Upper lobe of left lung (tissue), 6 donors: ENCODE results near the gene PDC. TPM values are rescaled to one million over a fixed set of nuclear protein-coding genes. Genes with fewer than 3 reads are reported as not detected.

Source experiments
- ATAC-seq, 2 donors: fragments of 200-7000 bp; cut with Tn5 transposase; one replicate each; pipeline ENCODE4 v1.9.1; 2022; ENCODE audit warnings: mild to moderate bottlenecking in 2 of 2, moderate library complexity in 2 of 2; ENCODE audit not compliant: low FRiP score in 2 of 2
- DNase-seq, 2 donors: peaks; one replicate each; pipeline ENCODE4 v3.0.0-alpha.2; 2019 to 2020
- H3K27ac ChIP-seq, 4 donors: fragments of 200-600 bp; sonication (generic); one replicate each; pipeline ENCODE4 v1.5.1; 2016 to 2019
- H3K27me3 ChIP-seq, 4 donors: fragments of 200-600 bp; sonication (generic); one replicate each; pipeline ENCODE4 v1.5.1; 2017 to 2019
- H3K36me3 ChIP-seq, 4 donors: fragments of 200-600 bp; sonication (generic); one replicate each; pipeline ENCODE4 v1.5.1; 2016 to 2019
- H3K4me1 ChIP-seq, 4 donors: fragments of 200-600 bp; sonication (generic); one replicate each; pipeline ENCODE4 v1.5.1; 2018 to 2019
- H3K4me3 ChIP-seq, 4 donors: fragments of 200-600 bp; sonication (generic); one replicate each; pipeline ENCODE4 v1.5.1; 2017 to 2019; ENCODE audit warnings: mild to moderate bottlenecking in 2 of 4, moderate library complexity in 1 of 4
- H3K9me3 ChIP-seq, 4 donors: fragments of 200-600 bp; sonication (generic); one replicate each; pipeline ENCODE4 v1.5.1; 2018 to 2019
- EP300 ChIP-seq, 4 donors: sonication (generic); formaldehyde crosslinking; IDR thresholded peaks; one replicate each; pipeline ENCODE4 v1.5.1; 2017; ENCODE audit warnings: antibody characterized with exemption in 4 of 4, control low read depth in 2 of 4
- POLR2A ChIP-seq, 4 donors: fragments of 450-650 bp; IDR thresholded peaks; one replicate each; pipeline ENCODE4 v1.5.1; 2016 to 2017; ENCODE audit warnings: antibody characterized with exemption in 4 of 4, mild to moderate bottlenecking in 2 of 4
- POLR2AphosphoS5 ChIP-seq, 2 donors: sonication (generic); formaldehyde crosslinking; IDR thresholded peaks; one replicate each; pipeline ENCODE4 v1.5.1; 2017; ENCODE audit warnings: antibody characterized with exemption in 2 of 2
- WGBS, 2 donors: methylation state at CpG; one replicate each; pipeline ENCODE4 v1.1.5; 2017 to 2018; 5-methylcytosine and 5-hydroxymethylcytosine counted together
- total RNA-seq, 6 donors: library from RNA; depleted of rRNA in 4 of 6; stranded (reverse); fragments of >200 nt in 4 of 6; gene quantifications; one replicate each; pipeline versions ENCODE4 v1.1.0 to v1.2.1, GENCODE V29; 2016 to 2021
- TF ChIP-seq, protein P1 (sequence below), 6 experiments: fragments of 450-650 bp in 4 of 6; fragments of 200-600 bp in 2 of 6; sonication (generic) in 2 of 6; IDR thresholded peaks; one replicate each; pipeline ENCODE4 v1.5.1; 2016 to 2019; ENCODE audit warnings: antibody characterized with exemption in 6 of 6
- donor health status: DM: no; HTN: no; CAD: no; lungs with moderate emphysema.
- donor health status: DM: no; HTN: yes; CAD: no; lungs with severe emphysema.

The PDC gene
- total RNA-seq, 6 donors from 2014 or later, result not detected

DNA sequence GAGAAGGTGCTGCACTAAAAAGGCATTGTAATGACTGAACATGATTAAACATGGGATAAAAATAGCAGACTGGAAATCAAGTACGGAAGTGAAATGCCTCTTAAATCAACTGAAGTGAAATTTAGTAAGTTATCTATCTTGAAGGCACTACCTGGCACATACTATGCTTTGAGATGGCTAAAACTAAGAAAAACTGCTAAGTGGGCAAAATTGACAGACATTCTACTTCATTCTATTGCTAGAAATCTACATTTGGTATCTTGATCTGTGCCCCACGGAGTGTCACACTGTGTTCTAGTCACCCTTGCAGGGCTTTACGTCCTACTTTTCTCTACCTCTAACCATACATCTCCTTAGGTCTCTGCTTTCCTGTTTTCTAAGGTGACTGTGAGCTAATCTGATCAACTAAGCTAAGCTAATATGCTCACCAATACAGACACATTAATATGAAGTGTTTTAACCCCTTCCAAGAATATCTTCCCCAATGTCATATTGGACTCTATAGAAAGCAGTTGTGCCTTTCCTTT, 4.1 kb downstream of the PDC start:
- H3K27me3 ChIP-seq, result no peaks in the 10 kb centered on the region
- DNase-seq (no peak), ATAC-seq (no peak)
- TF ChIP-seq EP300 (IDR thresholded peaks at IDR 0.05), result no peak
- TF ChIP-seq, protein P1, sequence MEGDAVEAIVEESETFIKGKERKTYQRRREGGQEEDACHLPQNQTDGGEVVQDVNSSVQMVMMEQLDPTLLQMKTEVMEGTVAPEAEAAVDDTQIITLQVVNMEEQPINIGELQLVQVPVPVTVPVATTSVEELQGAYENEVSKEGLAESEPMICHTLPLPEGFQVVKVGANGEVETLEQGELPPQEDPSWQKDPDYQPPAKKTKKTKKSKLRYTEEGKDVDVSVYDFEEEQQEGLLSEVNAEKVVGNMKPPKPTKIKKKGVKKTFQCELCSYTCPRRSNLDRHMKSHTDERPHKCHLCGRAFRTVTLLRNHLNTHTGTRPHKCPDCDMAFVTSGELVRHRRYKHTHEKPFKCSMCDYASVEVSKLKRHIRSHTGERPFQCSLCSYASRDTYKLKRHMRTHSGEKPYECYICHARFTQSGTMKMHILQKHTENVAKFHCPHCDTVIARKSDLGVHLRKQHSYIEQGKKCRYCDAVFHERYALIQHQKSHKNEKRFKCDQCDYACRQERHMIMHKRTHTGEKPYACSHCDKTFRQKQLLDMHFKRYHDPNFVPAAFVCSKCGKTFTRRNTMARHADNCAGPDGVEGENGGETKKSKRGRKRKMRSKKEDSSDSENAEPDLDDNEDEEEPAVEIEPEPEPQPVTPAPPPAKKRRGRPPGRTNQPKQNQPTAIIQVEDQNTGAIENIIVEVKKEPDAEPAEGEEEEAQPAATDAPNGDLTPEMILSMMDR (IDR thresholded peaks at IDR 0.05), result no peak
- TF ChIP-seq POLR2AphosphoS5 (IDR thresholded peaks at IDR 0.05), result no peak
- no peak for TF ChIP-seq POLR2A (IDR thresholded peaks at IDR 0.05)
- H3K4me1 ChIP-seq, result no peaks in the 10 kb centered on the region
- 58 to 60% methylated on average over 3 of the region's 3 CpGs for WGBS, 2 donors
- no peak overlapping the region for H3K27ac ChIP-seq
- no peak overlapping the region for H3K4me3 ChIP-seq
- no peaks in the 10 kb centered on the region for H3K36me3 ChIP-seq
- H3K9me3 ChIP-seq, result no peaks in the 10 kb centered on the region

DNA sequence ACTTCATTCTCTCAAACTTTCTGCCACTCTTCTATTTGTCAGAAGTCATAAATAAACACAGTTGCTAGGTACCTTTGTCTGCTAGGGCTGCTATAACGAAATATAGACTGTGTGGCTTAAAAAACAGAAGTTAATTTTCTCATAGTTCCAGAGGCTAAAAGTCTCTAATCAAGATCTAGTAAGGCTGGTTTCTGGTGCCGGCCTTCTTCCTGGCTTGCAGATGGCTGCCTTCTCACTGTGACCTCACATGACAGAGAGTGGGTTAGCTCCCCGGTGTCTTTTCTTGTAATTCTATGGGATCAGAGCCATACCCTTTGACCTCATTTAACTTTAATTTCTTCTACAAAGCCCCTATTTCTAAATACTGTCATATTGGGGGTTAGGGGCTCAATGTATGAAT, 5.9 kb downstream of the PDC start:
- H3K27ac ChIP-seq, result no peak overlapping the region
- no peak for DNase-seq

DNA sequence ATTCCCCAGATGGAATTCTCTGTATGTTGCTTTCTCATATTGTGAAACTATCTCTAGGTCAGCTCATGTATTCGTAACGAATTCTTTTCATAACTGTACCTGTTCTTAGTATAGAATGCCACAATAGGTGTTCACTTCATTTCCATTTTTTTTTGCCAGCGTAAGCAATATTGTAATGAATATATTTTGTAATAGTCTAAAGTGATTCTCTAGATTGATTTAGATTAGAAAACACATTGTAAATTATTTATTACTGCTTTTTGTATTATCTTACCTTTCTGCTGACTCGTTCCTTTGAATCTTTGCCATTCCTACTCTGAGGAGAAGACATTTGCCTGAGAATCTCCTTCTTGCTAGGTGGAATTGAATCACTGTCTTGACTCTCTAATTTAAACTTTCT, 14.8 kb downstream of the PDC start:
- TF ChIP-seq, protein P1 (IDR thresholded peaks at IDR 0.05), result no peak
- no peak for TF ChIP-seq POLR2A (IDR thresholded peaks at IDR 0.05)
- TF ChIP-seq POLR2AphosphoS5 (IDR thresholded peaks at IDR 0.05), result no peak
- TF ChIP-seq EP300 (IDR thresholded peaks at IDR 0.05), result no peak
- WGBS, 2 donors, result 93 to 94% methylated on average over 4 of the region's 4 CpGs
- ATAC-seq (no peak), DNase-seq (no peak)
- Histone ChIP-seq H3K27me3 (no peaks in the 10 kb centered on the region), H3K36me3 (no peaks in the 10 kb centered on the region), H3K4me3 (no peak overlapping the region), H3K9me3 (no peaks in the 10 kb centered on the region), H3K4me1 (peaks cover 0 to 5% (median 0%) of the 10 kb centered on the region in 4 donors), H3K27ac (no peak overlapping the region)

More for the DNA sequence above, 5.9 kb downstream of the PDC start:
- Histone ChIP-seq H3K4me1 (no peaks in the 10 kb centered on the region), H3K27me3 (no peaks in the 10 kb centered on the region), H3K9me3 (no peaks in the 10 kb centered on the region), H3K4me3 (no peak overlapping the region), H3K36me3 (no peaks in the 10 kb centered on the region)
- 43 to 59% methylated on average over 3 of the region's 3 CpGs for WGBS, 2 donors
- no peak for ATAC-seq
- no peak for TF ChIP-seq POLR2AphosphoS5 (IDR thresholded peaks at IDR 0.05)
- TF ChIP-seq, protein P1 (IDR thresholded peaks at IDR 0.05), result no peak
- TF ChIP-seq EP300 (IDR thresholded peaks at IDR 0.05), result no peak
- TF ChIP-seq POLR2A (IDR thresholded peaks at IDR 0.05), result no peak

GRCh38 chr1:186443638-186444037, 17.3 kb downstream of the PDC start:
- H3K4me3 ChIP-seq, result no peak overlapping the region
- H3K9me3 ChIP-seq, result no peaks in the 10 kb centered on the region
- TF ChIP-seq POLR2AphosphoS5 (IDR thresholded peaks at IDR 0.05), result no peak
- no peak for TF ChIP-seq POLR2A (IDR thresholded peaks at IDR 0.05)
- TF ChIP-seq, protein P1 (IDR thresholded peaks at IDR 0.05), result no peak
- no peak for TF ChIP-seq EP300 (IDR thresholded peaks at IDR 0.05)
- WGBS, 2 donors, result 84 to 88% methylated on average over 2 of the region's 2 CpGs
- no peak for ATAC-seq
- no peaks in the 10 kb centered on the region for H3K27me3 ChIP-seq
- H3K27ac ChIP-seq, result no peak overlapping the region
- no peaks in the 10 kb centered on the region for H3K36me3 ChIP-seq
- no peak for DNase-seq
- peaks cover 0 to 5% (median 0%) of the 10 kb centered on the region in 4 donors for H3K4me1 ChIP-seq
